GM19452 (cell line): Measurements from ENCODE around the gene IFNG.

Experiments used
- ATAC-seq: cut with Tn5 transposase; IDR thresholded peaks from one replicate; pipeline ENCODE4 v1.9.1; 2021; ENCODE audit not compliant: unreplicated experiment

The IFNG gene

DNA sequence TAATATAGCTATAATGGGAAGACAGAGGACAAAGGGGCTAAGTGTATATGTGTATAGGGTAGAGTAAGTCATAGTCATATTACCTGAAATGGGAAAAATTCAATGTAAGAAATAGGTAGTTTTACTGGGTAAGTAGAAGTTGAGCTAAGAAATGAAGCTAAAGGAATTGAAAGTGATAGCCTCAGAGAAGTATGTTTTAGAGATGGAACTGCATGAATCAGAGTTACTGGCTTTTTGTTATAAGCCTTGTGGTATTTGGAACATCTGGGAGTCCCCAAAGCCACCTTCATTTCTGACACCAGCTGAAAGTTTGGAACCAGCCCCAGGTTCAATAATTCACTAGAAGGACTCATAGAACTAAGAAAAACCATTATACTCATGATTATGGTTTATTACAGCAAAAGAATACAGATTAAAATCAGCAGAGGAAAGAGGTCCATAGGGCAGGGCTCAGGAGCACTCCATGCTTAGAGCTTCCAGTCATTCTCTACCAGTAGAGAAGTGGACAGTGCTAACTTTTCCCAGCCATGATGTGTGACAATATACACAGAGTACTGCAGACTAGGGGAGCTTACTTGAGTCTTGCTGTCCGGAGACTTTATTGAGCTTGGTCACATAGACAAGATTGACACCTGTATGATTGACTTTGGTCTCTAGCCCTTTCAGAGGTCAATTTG is 9.8 kb upstream of the IFNG start:
- ATAC-seq = no peak

DNA sequence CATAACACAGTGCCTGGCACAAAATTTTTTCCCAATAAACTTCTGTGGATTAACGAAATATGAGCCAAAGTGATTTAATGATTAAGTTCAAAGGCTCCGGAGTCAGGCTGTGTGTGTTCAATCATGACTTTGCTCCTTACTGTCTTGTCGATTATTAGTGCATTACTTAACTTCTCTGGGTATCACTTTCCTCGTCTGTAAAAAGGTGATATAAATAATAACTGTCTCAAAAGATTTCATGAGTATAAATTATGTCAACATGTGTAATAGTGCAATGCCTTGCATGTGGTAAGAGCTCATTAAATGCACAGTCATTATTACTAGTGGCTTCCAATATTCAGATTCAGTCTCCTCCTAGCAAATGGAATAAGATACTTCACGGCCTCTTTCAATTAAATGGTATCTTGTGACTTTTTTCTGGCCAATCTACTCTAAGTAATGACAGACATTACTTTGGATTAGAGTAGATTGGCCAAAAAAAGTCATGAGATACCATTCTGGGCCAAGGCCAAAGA is 6.8 kb upstream of the IFNG start:
- no peak for ATAC-seq

DNA sequence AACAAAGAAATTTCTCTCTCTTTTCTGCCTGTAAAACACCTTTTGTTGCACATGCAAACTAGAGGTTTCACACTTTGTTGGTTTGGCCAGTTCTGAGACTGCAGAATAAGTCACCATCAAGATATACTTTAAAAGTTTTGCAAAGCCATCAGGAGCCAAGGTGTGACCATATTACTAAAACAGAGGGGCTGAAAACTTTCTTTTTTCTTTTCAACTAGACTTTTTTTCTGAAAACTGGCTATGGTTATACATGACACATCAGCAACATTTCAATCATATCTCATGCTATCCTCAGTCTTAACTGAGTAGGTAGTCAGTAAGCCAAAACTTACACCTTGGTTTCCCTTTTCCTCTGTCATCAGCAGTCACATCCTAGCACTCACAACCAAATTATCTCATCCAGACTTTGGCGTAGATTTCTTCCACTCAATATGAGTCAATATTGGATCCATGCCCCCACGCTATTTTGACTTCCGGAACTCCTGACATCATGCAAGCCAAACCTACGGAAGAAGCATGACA is 4.1 kb upstream of the IFNG start:
- ATAC-seq = peak; percentile 78

DNA sequence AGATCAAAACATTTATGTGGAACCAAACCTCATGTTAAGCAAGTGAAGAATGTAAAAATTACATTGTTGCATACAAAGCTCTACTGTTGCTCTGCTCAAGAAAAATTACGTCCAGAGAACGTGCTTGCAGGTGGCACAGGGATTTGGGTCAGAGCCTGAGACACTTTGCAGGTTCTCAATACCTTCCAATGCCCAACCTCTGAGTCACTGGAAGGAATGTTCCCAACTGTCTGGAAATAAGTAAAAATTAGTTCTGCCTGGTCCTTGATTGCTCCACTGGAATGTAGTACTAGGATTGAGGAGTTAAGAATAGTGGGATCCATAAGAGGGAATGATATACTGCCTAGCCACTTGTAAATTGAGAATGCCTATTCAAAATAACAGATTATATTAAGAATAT is 2.8 kb upstream of the IFNG start:
- ATAC-seq = no peak

DNA sequence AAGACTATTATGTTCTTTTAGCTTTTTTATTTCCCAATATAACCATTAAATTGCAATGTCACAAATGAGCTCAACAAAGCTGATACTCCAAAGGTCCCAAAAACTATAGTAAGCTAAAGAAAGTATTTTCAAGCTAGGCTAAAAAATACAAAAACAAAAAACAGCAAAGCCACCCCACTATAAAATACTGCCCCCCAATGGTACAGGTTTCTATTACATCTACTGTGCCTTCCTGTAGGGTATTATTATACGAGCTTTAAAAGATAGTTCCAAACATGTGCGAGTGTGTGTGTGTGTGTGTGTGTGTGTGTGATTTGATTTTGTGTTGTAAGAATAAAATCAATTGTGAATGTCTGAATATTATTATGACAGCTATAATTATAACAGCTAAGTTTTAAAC is 1.1 kb downstream of the IFNG start:
- no peak for ATAC-seq

DNA sequence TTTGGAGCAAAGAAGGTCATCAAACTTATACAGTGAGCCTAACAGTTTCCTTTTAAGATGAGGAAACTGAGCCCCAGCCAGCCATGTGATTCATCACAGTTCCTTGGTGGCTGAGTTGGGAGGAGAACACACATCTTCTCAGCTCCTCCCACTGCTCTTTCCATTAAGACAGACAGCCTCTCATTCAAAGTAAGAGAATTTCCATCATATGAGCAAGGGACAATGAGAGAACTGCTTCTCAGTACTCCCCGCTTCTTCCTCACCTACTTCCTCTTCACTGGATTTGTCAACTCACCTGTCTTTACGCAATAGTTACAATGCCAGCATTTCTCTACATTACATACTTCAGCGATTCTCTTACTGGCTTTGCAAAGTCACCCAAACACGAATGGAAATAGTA is 2.2 kb downstream of the IFNG start:
- ATAC-seq = no peak

DNA sequence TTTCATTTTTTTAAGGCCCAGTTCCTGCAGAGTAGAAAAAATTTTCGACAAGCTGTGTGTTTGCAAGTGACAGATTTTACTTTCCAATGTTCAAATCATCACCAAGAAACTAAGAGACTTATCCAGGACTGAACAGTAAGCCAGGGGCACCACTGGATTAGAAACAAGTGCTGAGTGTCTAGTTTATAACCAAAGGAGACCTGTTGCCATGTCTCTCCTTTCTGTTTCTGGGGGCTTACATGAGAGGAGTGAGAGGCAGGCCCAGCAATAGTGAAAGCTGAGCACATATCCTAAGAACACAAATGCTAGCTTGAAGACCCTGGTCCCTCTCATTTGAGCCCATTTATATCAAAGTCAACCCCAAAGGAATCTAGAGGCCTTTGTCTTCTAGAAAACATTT is 2.9 kb downstream of the IFNG start:
- ATAC-seq = no peak

DNA sequence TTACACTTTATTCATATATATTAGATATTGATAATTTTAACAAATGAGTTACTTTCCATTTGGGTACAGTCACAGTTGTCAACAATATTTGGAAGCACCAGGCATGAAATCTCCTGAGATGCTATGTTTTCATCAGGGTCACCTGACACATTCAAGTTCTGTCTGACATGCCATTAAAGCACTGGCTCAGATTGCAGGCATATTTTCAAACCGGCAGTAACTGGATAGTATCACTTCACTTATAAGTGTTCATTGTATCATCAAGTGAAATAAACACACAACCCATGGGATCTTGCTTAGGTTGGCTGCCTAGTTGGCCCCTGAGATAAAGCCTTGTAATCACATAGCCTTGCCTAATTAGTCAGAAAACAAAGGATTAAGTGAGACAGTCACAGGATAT is 4.8 kb downstream of the IFNG start:
- ATAC-seq = no peak

DNA sequence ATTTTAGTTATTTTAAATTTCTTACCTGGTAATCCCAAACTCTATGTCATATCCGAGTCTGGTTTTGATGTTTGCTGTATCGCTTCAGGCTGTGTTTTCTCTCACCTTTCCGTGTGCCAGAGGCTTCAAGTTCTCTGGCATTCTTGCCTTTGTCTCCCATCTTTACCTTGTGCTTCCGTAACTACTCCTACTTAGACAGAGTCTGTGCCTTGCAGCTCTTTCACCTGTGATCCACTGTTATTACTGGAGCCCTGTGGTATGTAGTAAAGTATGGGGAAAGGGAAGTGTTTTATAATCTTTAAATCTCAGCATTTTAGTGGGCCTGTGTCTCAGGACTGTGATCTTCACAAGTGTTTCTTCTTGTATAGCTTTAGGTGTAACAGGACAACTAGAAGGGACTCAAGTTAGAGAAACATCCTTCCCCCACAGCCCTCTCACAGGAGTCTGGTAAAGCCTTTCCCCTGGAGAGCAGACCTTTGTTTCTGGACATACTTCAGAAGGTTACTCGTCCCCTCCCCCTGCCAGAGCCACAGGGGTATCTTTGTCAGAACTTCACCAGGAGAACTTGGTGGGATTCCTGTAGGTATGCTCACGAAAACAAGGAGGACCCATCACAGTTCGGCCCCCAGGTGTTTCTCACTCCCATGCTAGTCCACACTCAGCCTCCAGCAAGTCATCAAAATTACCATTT is 11.1 kb downstream of the IFNG start:
- ATAC-seq = no peak

DNA sequence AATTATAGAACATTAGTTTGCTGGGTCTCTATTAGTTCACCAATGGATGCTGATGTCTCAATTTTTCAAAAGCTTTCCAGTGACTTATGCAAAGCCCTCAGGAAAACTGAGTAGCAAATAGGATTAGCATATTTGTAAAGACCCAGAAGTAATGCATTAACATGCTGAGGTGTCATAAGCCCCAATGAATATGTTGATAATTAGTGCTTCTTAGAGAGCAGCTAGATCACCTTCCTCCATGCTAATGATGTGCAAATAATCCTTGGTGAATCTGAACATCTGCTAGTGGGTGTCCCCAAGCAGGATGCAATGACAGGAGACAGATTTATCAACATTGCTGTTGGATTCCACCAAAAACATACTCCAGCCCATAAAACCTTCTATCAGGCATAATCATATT is 19.0 kb downstream of the IFNG start:
- no peak for ATAC-seq

DNA sequence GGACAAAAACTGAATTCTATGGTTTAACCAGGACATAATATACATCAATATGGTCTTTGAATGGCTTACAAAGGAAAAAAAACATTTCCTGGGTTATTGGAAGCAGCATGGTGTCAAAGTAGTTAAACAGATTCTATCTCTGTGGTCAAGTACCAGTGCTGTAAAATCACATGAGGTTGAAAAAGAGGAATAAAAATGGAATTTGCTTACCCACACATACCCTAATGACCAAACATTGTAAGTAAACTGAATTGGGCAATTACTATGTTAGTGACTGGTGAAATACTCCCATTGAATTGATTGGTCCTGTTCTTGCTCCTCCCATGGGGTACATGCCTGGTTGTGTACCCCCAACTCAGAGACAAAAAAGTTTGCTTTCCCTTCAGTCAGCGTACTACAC is 19.6 kb downstream of the IFNG start:
- ATAC-seq = no peak

DNA sequence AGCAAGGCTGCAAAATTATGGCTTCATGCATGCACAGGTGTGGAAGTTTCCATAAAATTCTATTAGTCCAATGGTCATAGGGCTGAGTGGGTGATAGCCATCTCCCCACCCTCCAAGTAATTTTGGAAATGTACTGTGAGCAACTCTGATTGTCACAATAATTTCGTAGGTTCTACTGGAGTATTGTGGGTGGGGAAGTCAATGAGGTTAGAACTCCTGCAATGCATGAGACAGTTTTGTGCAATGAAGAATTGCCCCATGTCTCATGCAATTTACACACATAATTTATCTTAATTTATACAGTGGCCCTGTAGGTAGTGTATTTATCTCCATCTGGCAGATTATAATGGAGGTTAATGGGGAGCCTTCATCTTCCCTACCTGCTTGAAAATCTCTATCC is 20.5 kb downstream of the IFNG start:
- no peak for ATAC-seq

DNA sequence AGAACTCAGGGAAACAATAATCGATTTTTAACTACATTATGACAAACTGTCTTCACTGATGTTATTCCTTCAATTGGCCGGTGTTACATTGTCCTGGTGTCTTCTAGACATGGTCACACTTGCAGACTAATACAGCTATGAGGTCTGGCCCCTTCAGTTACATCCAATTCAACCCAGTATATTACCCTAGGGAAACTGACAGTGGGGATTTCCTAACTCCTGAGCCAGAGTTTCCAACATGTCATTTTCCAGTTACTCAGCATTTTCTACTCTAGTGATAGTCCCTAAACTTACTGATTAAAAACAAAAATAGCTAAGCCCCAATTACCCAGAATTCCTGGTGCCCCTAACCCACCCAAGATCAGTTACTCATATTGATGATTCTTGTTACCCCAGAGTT is 21.1 kb downstream of the IFNG start:
- no peak for ATAC-seq

DNA sequence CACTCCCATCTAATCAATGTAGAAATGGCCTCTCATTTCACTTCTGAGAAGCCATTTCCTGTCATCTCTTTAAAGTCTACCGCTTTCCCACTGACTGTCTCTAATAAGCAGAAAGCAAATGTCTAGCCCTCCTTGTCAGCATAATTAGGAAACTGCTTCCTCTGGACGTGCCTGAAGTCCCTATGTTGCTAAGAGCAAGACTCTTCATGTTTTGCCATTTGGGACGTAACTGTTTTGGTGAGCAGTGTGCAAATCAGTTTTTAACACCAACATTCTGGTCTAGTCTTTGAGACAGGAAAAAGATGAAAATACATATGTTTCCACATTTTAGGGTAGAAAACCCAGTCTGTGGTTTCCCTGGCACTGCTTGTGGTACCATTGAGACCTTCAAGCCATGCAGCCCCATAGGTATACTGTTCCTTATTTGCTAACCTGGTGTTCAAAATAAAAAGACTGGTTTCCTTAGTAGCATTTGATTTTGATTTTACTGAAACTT is 22.2 kb downstream of the IFNG start:
- no peak for ATAC-seq

DNA sequence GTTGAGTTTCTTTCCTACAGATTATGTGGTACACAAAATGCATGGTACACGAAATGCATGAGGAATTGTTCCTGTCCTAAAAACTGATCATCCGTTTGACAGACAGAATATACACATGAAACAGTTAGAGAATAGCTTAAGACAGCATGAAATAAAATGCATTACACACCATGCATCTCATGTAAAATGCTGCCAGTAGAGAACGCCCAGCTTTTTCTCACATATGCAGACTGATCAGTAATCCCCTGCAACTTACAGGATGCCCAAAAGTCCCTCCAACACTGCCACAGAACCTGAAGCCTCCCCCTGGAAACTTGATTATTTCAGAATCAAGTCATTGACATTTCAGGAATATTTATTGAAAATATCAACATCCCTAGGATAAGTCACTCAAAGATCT is 24.0 kb downstream of the IFNG start:
- no peak for ATAC-seq

DNA sequence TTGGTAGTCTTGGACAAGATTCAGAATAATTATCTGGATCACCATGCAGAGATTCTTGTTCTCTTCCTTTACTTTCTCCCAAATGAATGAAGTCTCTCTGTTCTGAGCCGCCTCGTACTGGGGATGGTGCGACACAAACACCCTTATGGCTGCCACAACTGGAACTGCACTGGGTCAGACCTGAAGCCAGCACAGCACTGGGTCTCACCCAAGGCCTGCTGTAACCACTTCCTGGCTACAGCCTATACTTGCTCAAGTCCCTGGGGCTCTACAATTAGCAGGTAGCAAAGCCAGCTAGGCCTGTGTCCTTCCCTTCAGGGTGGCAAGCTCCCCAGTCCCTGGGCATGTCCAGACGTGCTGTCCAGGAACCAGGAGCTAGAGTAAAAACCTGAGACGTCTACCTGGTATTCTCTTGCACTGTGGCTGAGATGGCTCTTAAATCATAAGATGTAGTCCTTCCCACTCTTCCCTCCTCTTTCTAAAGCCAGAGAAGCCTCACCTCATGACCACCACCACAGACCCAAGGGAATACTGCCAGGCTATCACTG is 27.6 kb downstream of the IFNG start:
- ATAC-seq = no peak

DNA sequence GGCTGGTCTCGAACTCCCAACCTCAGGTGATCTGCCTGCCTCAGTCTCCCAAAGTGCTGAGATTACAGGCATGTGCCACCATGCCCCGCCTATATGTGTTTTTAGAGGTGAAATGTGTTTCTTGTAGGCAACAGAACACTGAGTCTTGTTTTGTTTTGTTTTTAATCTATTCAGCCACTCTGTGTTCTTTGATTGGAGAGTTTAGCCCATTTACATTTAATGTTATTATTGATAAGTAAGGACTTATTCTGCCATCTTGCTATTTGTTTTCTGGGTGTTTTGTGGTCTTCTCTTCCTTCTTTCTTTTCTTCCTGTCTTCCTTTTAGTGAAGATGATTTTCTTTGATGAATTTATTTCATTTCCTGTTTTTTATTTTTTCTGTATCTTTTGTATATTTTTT is 29.6 kb downstream of the IFNG start:
- ATAC-seq = no peak

DNA sequence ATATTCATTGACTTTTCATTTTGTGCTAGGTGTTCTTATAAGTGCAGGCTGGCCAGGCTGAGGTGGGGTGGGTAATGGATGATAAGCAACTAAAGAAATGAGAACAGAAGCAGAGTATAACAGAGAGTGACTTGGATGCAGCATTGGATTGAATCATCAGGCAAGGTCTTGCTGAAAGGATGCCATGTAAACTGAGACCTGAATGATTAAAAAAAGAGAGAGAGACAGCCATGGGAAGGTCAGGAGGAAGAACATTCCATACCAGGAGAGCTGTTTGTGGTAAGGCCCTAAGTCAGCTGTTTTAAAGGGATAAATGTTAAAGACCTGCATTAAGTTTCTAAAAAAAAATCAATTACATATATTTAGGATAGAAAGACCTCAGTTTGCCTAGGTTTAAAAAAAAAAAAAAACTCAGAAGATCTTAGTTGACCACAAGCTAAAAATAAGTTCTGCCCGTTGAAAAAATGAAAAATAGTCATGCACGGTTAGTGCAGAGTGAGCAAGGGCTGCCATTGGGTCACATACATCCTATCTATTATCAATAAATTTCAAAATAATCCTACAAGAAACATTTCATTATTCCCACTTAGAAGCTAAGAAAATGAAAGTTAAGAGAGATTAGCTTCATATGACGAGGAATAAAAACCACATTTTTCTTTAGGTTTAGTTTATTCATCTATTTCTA is 37.2 kb downstream of the IFNG start:
- no peak for ATAC-seq

DNA sequence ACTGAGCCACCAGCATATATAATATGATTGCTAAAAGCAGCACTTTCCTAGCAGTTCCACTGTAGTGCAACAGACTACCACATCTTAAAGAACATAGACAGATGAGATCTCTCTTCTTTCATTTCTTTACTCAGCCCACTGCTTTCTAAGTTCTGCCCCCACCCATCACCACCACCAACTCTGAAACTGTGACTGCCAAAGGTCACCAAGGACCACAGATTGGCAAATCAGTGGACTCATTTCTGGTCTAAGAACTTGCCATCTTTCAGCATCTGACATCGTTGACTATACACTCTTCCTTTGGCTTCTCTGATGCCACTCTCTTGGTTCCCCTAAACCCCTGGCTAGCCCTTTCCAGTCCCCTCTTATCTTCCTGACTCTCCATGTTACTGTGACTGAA is 38.4 kb downstream of the IFNG start:
- no peak for ATAC-seq

DNA sequence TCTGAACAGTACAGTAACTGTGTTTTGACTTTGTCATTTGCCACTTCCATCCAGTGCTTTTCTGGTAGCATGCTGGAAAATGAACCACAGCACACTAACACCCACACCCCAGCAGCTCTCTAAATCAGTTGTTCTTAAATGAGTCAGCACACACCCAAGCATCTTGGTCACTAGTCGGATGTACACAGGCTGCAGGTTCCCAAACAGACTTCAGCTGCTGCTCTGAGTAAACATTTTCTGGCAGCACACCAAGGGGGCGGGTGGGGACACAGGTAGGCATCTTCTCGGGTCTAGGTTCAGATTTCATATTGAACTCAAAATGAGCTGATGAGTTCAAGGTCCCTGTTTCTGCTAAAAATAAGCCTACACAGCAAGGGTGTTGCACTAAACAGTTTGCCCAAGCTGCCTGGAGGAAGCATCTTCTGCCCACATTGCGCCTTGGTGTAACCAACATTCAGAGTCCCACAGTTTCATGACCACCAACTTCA is 39.8 kb downstream of the IFNG start:
- peak; percentile 94 for ATAC-seq

DNA sequence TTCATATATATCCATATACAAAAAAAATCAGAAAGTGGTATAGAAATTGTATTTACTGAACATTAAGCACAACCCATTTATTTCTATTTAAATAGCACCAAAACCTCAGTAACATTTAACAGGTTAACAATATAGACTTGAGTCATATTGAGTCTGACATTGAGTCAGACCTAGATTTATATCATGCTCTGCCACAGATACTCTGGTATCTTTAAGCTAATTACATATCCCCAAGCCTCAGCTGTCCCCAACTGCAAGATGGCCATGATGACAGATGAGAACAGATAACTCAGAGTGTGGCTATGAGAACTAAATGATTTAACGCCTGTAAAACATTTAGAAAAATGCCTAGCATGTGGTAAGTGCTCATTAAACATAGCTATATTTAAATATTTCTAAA is 40.3 kb downstream of the IFNG start:
- ATAC-seq = peak; percentile 59
